Vagina (tissue), 2 donors: ENCODE results near the gene PTS. TPM values are rescaled to one million over a fixed set of nuclear protein-coding genes. Genes with fewer than 3 reads are reported as not detected.
A peak's percentile ranks its signal among the peaks of the same experiment; 100 is the strongest.

Source experiments
- DNase-seq, 2 donors: peaks; one replicate each; pipeline ENCODE4 v3.0.0-alpha.2; 2017; ENCODE audit errors: extremely low spot score in 2 of 2
- H3K27ac ChIP-seq: fragments of 200-600 bp; sonication (generic); one replicate; pipeline ENCODE4 v1.5.1; 2019
- H3K27me3 ChIP-seq: fragments of 200-600 bp; sonication (generic); one replicate; pipeline ENCODE4 v1.5.1; 2019
- H3K36me3 ChIP-seq, 2 donors: fragments of 200-600 bp; sonication (generic); one replicate each; pipeline ENCODE4 v1.5.1; 2017 to 2019
- H3K4me1 ChIP-seq: fragments of 200-600 bp; sonication (generic); one replicate; pipeline ENCODE4 v1.5.1; 2019
- H3K4me3 ChIP-seq, 2 donors: fragments of 200-600 bp; sonication (generic); 1 replicate in 1 of 2; 2 replicates in 1 of 2; pipeline ENCODE4 v1.5.1; 2016 to 2019
- H3K9me3 ChIP-seq: fragments of 200-600 bp; sonication (generic); one replicate; pipeline ENCODE4 v1.5.1; 2019
- POLR2A ChIP-seq, 2 donors: fragments of 450-650 bp; IDR thresholded peaks; one replicate each; pipeline ENCODE4 v1.6.1; 2017; ENCODE audit warnings: antibody characterized with exemption in 2 of 2, mild to moderate bottlenecking in 2 of 2, moderate library complexity in 2 of 2
- POLR2AphosphoS5 ChIP-seq, 2 donors: sonication (generic); formaldehyde crosslinking; IDR thresholded peaks; one replicate each; pipeline ENCODE4 v1.9.0; 2017; ENCODE audit warnings: antibody characterized with exemption in 2 of 2, mild to moderate bottlenecking in 2 of 2, low read depth in 1 of 2; ENCODE audit not compliant: insufficient read depth in 1 of 2
- intact Hi-C: fragments of 100-400 bp; cut with DNase I; formaldehyde crosslinking; loops from one replicate; pipeline ENCODE4 v1.15.1; 2023
- total RNA-seq: library from RNA; depleted of rRNA; stranded (reverse); fragments of >200 nt; gene quantifications from one replicate; pipeline ENCODE4 v1.2.3, GENCODE V29; 2016
- TF ChIP-seq, protein P1 (sequence below), 3 experiments: fragments of 450-650 bp in 2 of 3; fragments of 200-600 bp in 1 of 3; sonication (generic) in 1 of 3; IDR thresholded peaks; one replicate each; pipeline ENCODE4 v1.5.1; 2017 to 2019; ENCODE audit warnings: antibody characterized with exemption in 3 of 3, mild to moderate bottlenecking in 2 of 3, moderate library complexity in 2 of 3

PTS gene
- total RNA-seq, 1 donor from 2014 or later, result 26.3 TPM

- Histone ChIP-seq H3K27me3 (no peaks in the 10 kb centered on the region), H3K27ac (no peak overlapping the region), H3K4me3 (no peak overlapping the region), H3K36me3 (no peaks in the 10 kb centered on the region), H3K9me3 (no peaks in the 10 kb centered on the region), H3K4me1 (no peaks in the 10 kb centered on the region)
- intact Hi-C loops, result no loop called here
- no peak for TF ChIP-seq POLR2A (IDR thresholded peaks at IDR 0.05)
- TF ChIP-seq POLR2AphosphoS5 (IDR thresholded peaks at IDR 0.05; ENCODE audit: insufficient read depth in 1 of 2, low read depth in 1 of 2), result no peak
- TF ChIP-seq, protein P1, sequence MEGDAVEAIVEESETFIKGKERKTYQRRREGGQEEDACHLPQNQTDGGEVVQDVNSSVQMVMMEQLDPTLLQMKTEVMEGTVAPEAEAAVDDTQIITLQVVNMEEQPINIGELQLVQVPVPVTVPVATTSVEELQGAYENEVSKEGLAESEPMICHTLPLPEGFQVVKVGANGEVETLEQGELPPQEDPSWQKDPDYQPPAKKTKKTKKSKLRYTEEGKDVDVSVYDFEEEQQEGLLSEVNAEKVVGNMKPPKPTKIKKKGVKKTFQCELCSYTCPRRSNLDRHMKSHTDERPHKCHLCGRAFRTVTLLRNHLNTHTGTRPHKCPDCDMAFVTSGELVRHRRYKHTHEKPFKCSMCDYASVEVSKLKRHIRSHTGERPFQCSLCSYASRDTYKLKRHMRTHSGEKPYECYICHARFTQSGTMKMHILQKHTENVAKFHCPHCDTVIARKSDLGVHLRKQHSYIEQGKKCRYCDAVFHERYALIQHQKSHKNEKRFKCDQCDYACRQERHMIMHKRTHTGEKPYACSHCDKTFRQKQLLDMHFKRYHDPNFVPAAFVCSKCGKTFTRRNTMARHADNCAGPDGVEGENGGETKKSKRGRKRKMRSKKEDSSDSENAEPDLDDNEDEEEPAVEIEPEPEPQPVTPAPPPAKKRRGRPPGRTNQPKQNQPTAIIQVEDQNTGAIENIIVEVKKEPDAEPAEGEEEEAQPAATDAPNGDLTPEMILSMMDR (IDR thresholded peaks at IDR 0.05), result no peak
- peak in 1 of 2 donors; percentile 27 for DNase-seq
Measured at GRCh38 chr11:112269139-112269538, 42.9 kb downstream of the PTS start.

DNA sequence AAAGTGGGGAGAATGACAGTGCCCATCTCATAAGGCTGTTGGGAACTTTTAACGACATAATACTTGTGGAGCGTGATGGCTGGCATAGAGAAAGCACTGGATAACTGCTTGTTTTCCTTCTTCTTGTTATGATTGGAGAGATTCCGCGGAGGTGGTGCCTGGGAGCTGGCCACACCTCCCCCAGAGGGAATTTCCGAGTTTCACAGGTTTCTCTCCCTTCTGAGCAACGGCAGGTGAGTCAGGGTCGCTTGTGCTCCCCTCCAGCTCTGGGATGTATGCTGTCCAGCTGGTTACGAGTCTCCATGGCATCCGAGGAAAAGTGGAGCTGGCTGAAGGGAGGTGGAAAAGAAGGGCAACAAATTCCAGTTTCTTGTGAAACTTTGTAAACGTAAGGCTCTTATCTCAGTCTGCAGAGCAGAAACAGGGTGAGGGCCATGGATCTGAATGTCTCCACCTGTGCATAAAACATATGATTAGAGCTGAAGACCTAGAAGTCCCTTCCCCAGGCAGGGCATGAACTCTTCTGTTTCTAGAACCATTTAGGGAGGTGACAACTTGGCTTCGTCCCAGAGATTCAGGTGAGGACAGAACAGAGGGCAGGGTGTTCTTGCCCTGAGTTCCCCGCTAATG is 44.4 kb downstream of the PTS start:
- no peaks in the 10 kb centered on the region for H3K36me3 ChIP-seq
- no peaks in the 10 kb centered on the region for H3K4me1 ChIP-seq
- no peak for DNase-seq
- no peak overlapping the region for H3K27ac ChIP-seq
- TF ChIP-seq POLR2A (IDR thresholded peaks at IDR 0.05) (no peak), POLR2AphosphoS5 (IDR thresholded peaks at IDR 0.05; ENCODE audit: insufficient read depth in 1 of 2, low read depth in 1 of 2) (no peak)
- TF ChIP-seq, protein P1 (IDR thresholded peaks at IDR 0.05), result no peak
- no peaks in the 10 kb centered on the region for H3K9me3 ChIP-seq
- H3K27me3 ChIP-seq, result no peaks in the 10 kb centered on the region
- no peak overlapping the region for H3K4me3 ChIP-seq
- intact Hi-C loops, result no loop called here

- intact Hi-C loops, result no loop called here
- TF ChIP-seq POLR2AphosphoS5 (IDR thresholded peaks at IDR 0.05; ENCODE audit: insufficient read depth in 1 of 2, low read depth in 1 of 2), result no peak
- no peak for TF ChIP-seq POLR2A (IDR thresholded peaks at IDR 0.05)
- TF ChIP-seq, protein P1 (IDR thresholded peaks at IDR 0.05), result no peak
- Histone ChIP-seq H3K9me3 (no peaks in the 10 kb centered on the region), H3K4me1 (no peaks in the 10 kb centered on the region), H3K27me3 (no peaks in the 10 kb centered on the region), H3K27ac (no peak overlapping the region), H3K36me3 (no peaks in the 10 kb centered on the region), H3K4me3 (no peak overlapping the region)
- DNase-seq, result no peak
Measured at GRCh38 chr11:112271242-112271641, 45.0 kb downstream of the PTS start.

GRCh38 chr11:112273066-112273465 is 46.8 kb downstream of the PTS start:
- Histone ChIP-seq H3K27ac (no peak overlapping the region), H3K4me3 (no peak overlapping the region), H3K9me3 (no peaks in the 10 kb centered on the region), H3K27me3 (no peaks in the 10 kb centered on the region), H3K36me3 (no peaks in the 10 kb centered on the region), H3K4me1 (no peaks in the 10 kb centered on the region)
- intact Hi-C loops, result no loop called here
- DNase-seq, result no peak
- TF ChIP-seq POLR2AphosphoS5 (IDR thresholded peaks at IDR 0.05; ENCODE audit: insufficient read depth in 1 of 2, low read depth in 1 of 2) (no peak), POLR2A (IDR thresholded peaks at IDR 0.05) (no peak)
- TF ChIP-seq, protein P1 (IDR thresholded peaks at IDR 0.05), result no peak

- Histone ChIP-seq H3K27ac (no peak overlapping the region), H3K9me3 (no peaks in the 10 kb centered on the region), H3K36me3 (no peaks in the 10 kb centered on the region), H3K27me3 (no peaks in the 10 kb centered on the region), H3K4me1 (no peaks in the 10 kb centered on the region), H3K4me3 (no peak overlapping the region)
- TF ChIP-seq, protein P1 (IDR thresholded peaks at IDR 0.05), result no peak
- TF ChIP-seq POLR2AphosphoS5 (IDR thresholded peaks at IDR 0.05; ENCODE audit: insufficient read depth in 1 of 2, low read depth in 1 of 2), result no peak
- TF ChIP-seq POLR2A (IDR thresholded peaks at IDR 0.05), result no peak
- intact Hi-C loops, result no loop called here
- DNase-seq, result no peak
Measured at GRCh38 chr11:112274007-112274783, 48.0 kb downstream of the PTS start.
